Prostate gland (tissue), 2 donors: Measurements from ENCODE around the gene ENOPH1. TPM values are rescaled to one million over a fixed set of nuclear protein-coding genes. Genes with fewer than 3 reads are reported as not detected.

Experiments
- DNase-seq: peaks from one replicate; pipeline ENCODE4 v3.0.0-alpha.2; 2019; ENCODE audit warnings: low spot score
- H3K27ac ChIP-seq, 2 donors: fragments of 200-600 bp; sonication (generic); 2 replicates each; pipeline ENCODE4 v1.5.1; 2017 to 2019
- H3K27me3 ChIP-seq: fragments of 200-600 bp; sonication (generic); replicated peaks from 2 replicates; pipeline ENCODE4 v1.5.1; 2019; ENCODE audit not compliant: insufficient read depth
- H3K36me3 ChIP-seq, 2 donors: fragments of 200-600 bp; sonication (generic); 1 replicate in 1 of 2; 2 replicates in 1 of 2; pipeline versions ENCODE4 v1.5.1 to v1.8.1; 2017 to 2019
- H3K4me1 ChIP-seq: fragments of 200-600 bp; sonication (generic); replicated peaks from 2 replicates; pipeline ENCODE4 v1.5.1; 2019
- H3K4me3 ChIP-seq, 2 donors: fragments of 200-600 bp; sonication (generic); 2 replicates each; pipeline ENCODE4 v1.5.1; 2017 to 2019
- H3K9me3 ChIP-seq: fragments of 200-600 bp; sonication (generic); 2 replicates; pipeline ENCODE4 v1.5.1; 2017
- CTCF ChIP-seq, 4 experiments: fragments of 200-600 bp in 2 of 4; fragments of 450-650 bp in 2 of 4; sonication (generic) in 2 of 4; IDR thresholded peaks; 1 replicate in 3 of 4; 2 replicates in 1 of 4; pipeline ENCODE4 v1.5.1; 2016 to 2019; ENCODE audit warnings: antibody characterized with exemption in 4 of 4, mild to moderate bottlenecking in 2 of 4, moderate library complexity in 2 of 4
- POLR2A ChIP-seq: fragments of 450-650 bp; IDR thresholded peaks from one replicate; pipeline ENCODE4 v1.6.1; 2016; ENCODE audit warnings: antibody characterized with exemption, mild to moderate bottlenecking
- POLR2AphosphoS5 ChIP-seq: sonication (generic); formaldehyde crosslinking; IDR thresholded peaks from one replicate; pipeline ENCODE4 v1.6.1; 2017; ENCODE audit warnings: antibody characterized with exemption
- WGBS: methylation state at CpG from one replicate; pipeline ENCODE4 v1.1.5; 2018; 5-methylcytosine and 5-hydroxymethylcytosine counted together
- intact Hi-C: fragments of 100-400 bp; cut with DNase I; formaldehyde crosslinking; loops from one replicate; pipeline ENCODE4 v1.14.2; 2022
- total RNA-seq, 2 donors: library from RNA; depleted of rRNA; stranded (reverse); fragments of >200 nt; gene quantifications; one replicate each; pipeline ENCODE4 v1.1.0, GENCODE V29; 2016

The ENOPH1 gene
- total RNA-seq, 2 donors from 2014 or later, result 28.7 to 38.1 TPM

GRCh38 chr4:82500435-82501153 lies 70.2 kb downstream of the ENOPH1 start:
- H3K9me3 ChIP-seq, result no peaks in the 10 kb centered on the region
- 30% methylated on average over 5 of the region's 5 CpGs for WGBS
- intact Hi-C loops, result no loop called here
- no peak for DNase-seq
- H3K4me3 ChIP-seq, result no peak overlapping the region
- TF ChIP-seq POLR2A (no peak), CTCF (IDR thresholded peaks at IDR 0.05) (no peak), POLR2AphosphoS5 (no peak)
- no peak overlapping the region for H3K27ac ChIP-seq
- H3K27me3 ChIP-seq, result no peaks in the 10 kb centered on the region
- peaks cover 3% of the 10 kb centered on the region for H3K4me1 ChIP-seq
- H3K36me3 ChIP-seq, result no peaks in the 10 kb centered on the region

DNA sequence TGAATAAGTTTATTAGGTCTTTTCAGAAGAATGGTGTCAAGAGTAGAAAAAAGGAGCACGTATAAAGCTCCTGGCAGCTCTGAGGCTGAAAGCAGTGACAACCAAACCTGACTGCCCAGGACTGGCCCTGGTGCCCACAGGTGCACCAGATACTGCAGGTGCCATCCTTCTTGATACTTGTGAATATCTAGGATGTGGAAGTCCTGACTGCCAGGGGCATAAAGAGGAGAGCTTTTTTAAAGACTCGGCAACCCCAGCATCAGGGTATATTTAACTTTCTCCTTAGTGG lies 70.7 kb downstream of the ENOPH1 start:
- intact Hi-C loops, result no loop called here
- no peak for DNase-seq

DNA sequence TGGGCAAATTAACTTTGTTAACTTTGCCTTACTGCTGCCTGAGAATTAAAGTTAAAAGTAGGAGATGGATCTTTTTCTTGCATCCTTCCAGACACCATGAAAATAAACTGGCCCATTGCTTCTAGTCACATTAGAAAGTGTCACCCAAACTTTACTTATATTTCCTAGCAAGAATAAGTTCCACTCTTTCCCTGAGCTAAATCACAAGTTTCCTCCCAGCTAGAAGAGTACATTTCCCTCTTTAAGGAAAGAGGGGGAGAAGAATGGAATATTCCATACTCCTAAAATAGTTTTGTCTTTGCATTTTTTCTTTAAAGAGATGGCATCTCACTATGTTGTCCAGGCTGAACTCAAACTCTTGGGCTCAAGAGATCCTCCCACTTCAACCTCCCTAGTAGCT lies 77.6 kb downstream of the ENOPH1 start:
- Histone ChIP-seq H3K4me1 (no peaks in the 10 kb centered on the region), H3K36me3 (no peaks in the 10 kb centered on the region), H3K27me3 (no peaks in the 10 kb centered on the region), H3K9me3 (no peaks in the 10 kb centered on the region), H3K4me3 (no peak overlapping the region), H3K27ac (no peak overlapping the region)
- DNase-seq, result no peak
- intact Hi-C loops, result no loop called here
- TF ChIP-seq POLR2A (no peak), POLR2AphosphoS5 (no peak), CTCF (IDR thresholded peaks at IDR 0.05) (no peak)

More for the DNA sequence above, 70.7 kb downstream of the ENOPH1 start:
- H3K27me3 ChIP-seq, result no peaks in the 10 kb centered on the region
- no peaks in the 10 kb centered on the region for H3K36me3 ChIP-seq
- H3K9me3 ChIP-seq, result no peaks in the 10 kb centered on the region
- no peak overlapping the region for H3K4me3 ChIP-seq
- 72% methylated on average over 2 of the region's 2 CpGs for WGBS
- peaks cover 3% of the 10 kb centered on the region for H3K4me1 ChIP-seq
- TF ChIP-seq POLR2AphosphoS5 (no peak), POLR2A (no peak), CTCF (IDR thresholded peaks at IDR 0.05) (no peak)
- no peak overlapping the region for H3K27ac ChIP-seq

- H3K9me3 ChIP-seq, result no peaks in the 10 kb centered on the region
- H3K27ac ChIP-seq, result no peak overlapping the region
- no peak overlapping the region for H3K4me3 ChIP-seq
- no peak for TF ChIP-seq POLR2A
- TF ChIP-seq CTCF (IDR thresholded peaks at IDR 0.05), result no peak
- no peak for TF ChIP-seq POLR2AphosphoS5
- no peaks in the 10 kb centered on the region for H3K36me3 ChIP-seq
- no peak for DNase-seq
- no peaks in the 10 kb centered on the region for H3K27me3 ChIP-seq
- no peaks in the 10 kb centered on the region for H3K4me1 ChIP-seq
- 65% methylated on average over 5 of the region's 5 CpGs for WGBS
- intact Hi-C loops, result no loop called here
Measured at GRCh38 chr4:82508806-82509428, 78.5 kb downstream of the ENOPH1 start.

- TF ChIP-seq CTCF (IDR thresholded peaks at IDR 0.05) (no peak), POLR2A (no peak), POLR2AphosphoS5 (no peak)
- WGBS, result 98% methylated on average over 3 of the region's 3 CpGs
- intact Hi-C loops, result no loop called here
Measured at GRCh38 chr4:82510216-82510615, 79.8 kb downstream of the ENOPH1 start.

More at GRCh38 chr4:82510216-82510615, 79.8 kb downstream of the ENOPH1 start:
- no peak overlapping the region for H3K27ac ChIP-seq
- no peaks in the 10 kb centered on the region for H3K27me3 ChIP-seq
- DNase-seq, result no peak
- H3K4me1 ChIP-seq, result no peaks in the 10 kb centered on the region
- no peaks in the 10 kb centered on the region for H3K9me3 ChIP-seq
- no peaks in the 10 kb centered on the region for H3K36me3 ChIP-seq
- H3K4me3 ChIP-seq, result no peak overlapping the region
